Transverse colon (tissue), 4 donors: ENCODE measurements around the gene PLEKHJ1.

Experiments
- CTCF ChIP-seq, 5 experiments: fragments of 200-600 bp in 3 of 5; fragments of 450-650 bp in 2 of 5; sonication (generic) in 3 of 5; IDR thresholded peaks; 1 replicate in 2 of 5; 2 replicates in 3 of 5; pipeline ENCODE4 v1.5.1; 2016 to 2017; ENCODE audit warnings: antibody characterized with exemption in 5 of 5, inconsistent platforms in 3 of 5, mild to moderate bottlenecking in 2 of 5, moderate library complexity in 1 of 5
- POLR2A ChIP-seq: fragments of 450-650 bp; IDR thresholded peaks from one replicate; pipeline ENCODE4 v1.6.1; 2016; ENCODE audit warnings: antibody characterized with exemption, mild to moderate bottlenecking, moderate library complexity
- POLR2AphosphoS5 ChIP-seq, 3 donors: sonication (generic); formaldehyde crosslinking; IDR thresholded peaks; one replicate each; pipeline ENCODE4 v1.6.1; 2016; ENCODE audit warnings: antibody characterized with exemption in 3 of 3

- TF ChIP-seq POLR2A = no peak
- no peak for TF ChIP-seq CTCF (IDR thresholded peaks at IDR 0.05)
- no peak for TF ChIP-seq POLR2AphosphoS5 (IDR thresholded peaks at IDR 0.05)
Observed at GRCh38 chr19:2259336-2259735, 23.2 kb upstream of the PLEKHJ1 start.
